Osteoblast (primary cell): ENCODE measurements around the gene GJB2. TPM values are rescaled to one million over a fixed set of nuclear protein-coding genes. Genes with fewer than 3 reads are reported as not detected.
A peak's percentile ranks its signal among the peaks of the same experiment; 100 is the strongest.

Experiments
- DNase-seq: peaks from one replicate; pipeline ENCODE4 v3.0.0; 2011; ENCODE audit warnings: low spot score, mixed read lengths; ENCODE audit not compliant: insufficient read length; ENCODE audit errors: missing footprints
- H2AFZ ChIP-seq: 2 replicates; pipeline ENCODE4 v1.6.0; 2011; ENCODE audit warnings: mild to moderate bottlenecking, low read length
- H3K27ac ChIP-seq: 2 replicates; pipeline ENCODE4 v1.5.1; 2011; ENCODE audit warnings: mild to moderate bottlenecking, low read depth, low read length, moderate library complexity
- H3K27me3 ChIP-seq: 2 replicates; pipeline ENCODE4 v1.6.0; 2012; ENCODE audit warnings: mild to moderate bottlenecking, control low read depth, inconsistent platforms, low read length, moderate library complexity; ENCODE audit not compliant: insufficient read depth
- H3K36me3 ChIP-seq: 2 replicates; pipeline ENCODE4 v1.5.1; 2011; ENCODE audit warnings: mild to moderate bottlenecking, low read length, control low read depth, moderate library complexity; ENCODE audit not compliant: insufficient read depth
- H3K4me1 ChIP-seq: 2 replicates; pipeline ENCODE4 v1.5.1; 2011; ENCODE audit warnings: mild to moderate bottlenecking, low read length, control low read depth, moderate library complexity; ENCODE audit not compliant: insufficient read depth
- H3K4me2 ChIP-seq: 2 replicates; pipeline ENCODE4 v1.6.0; 2011; ENCODE audit warnings: mild to moderate bottlenecking, low read length; ENCODE audit not compliant: insufficient read depth
- H3K4me3 ChIP-seq: fragments of 200-600 bp; sonication (generic); 3 replicates; pipeline ENCODE4 v1.5.1; 2012; ENCODE audit warnings: mild to moderate bottlenecking, low read length, inconsistent platforms; ENCODE audit not compliant: insufficient read depth
- H3K79me2 ChIP-seq: 2 replicates; pipeline ENCODE4 v1.6.0; 2012; ENCODE audit warnings: mild to moderate bottlenecking, low read length, control low read depth, inconsistent platforms; ENCODE audit not compliant: insufficient read depth
- H3K9me3 ChIP-seq: 2 replicates; pipeline ENCODE4 v1.5.1; 2011; ENCODE audit warnings: low read depth, low read length, control low read depth
- H4K20me1 ChIP-seq: 2 replicates; pipeline ENCODE4 v1.6.0; 2012; ENCODE audit warnings: mild to moderate bottlenecking, low read length, control low read depth; ENCODE audit not compliant: insufficient read depth
- CTCF ChIP-seq: IDR thresholded peaks from 2 replicates; pipeline ENCODE4 v1.5.1; 2011; ENCODE audit warnings: mild to moderate bottlenecking, low read depth, low read length, moderate library complexity; ENCODE audit errors: extremely low read depth
- total RNA-seq: library from RNA; depleted of rRNA; stranded (reverse); fragments of >200 nt; gene quantifications from 2 replicates; pipeline ENCODE4 v1.2.3, GENCODE V29; 2012

The GJB2 gene
- total RNA-seq, 1 donor, result under 0.01 TPM

- Histone ChIP-seq H3K27ac (no peak overlapping the region), H4K20me1 (no peaks in the 10 kb centered on the region), H2AFZ (no peak overlapping the region), H3K36me3 (no peaks in the 10 kb centered on the region), H3K4me1 (peaks cover 10% of the 10 kb centered on the region), H3K9me3 (no peaks in the 10 kb centered on the region), H3K27me3 (peaks cover 50% of the 10 kb centered on the region), H3K4me3 (no peak overlapping the region), H3K79me2 (no peaks in the 10 kb centered on the region), H3K4me2 (no peak overlapping the region)
- TF ChIP-seq CTCF, result no peak
- no peak for DNase-seq
Observed at GRCh38 chr13:20175907-20176652, 16.7 kb downstream of the GJB2 start.

DNA sequence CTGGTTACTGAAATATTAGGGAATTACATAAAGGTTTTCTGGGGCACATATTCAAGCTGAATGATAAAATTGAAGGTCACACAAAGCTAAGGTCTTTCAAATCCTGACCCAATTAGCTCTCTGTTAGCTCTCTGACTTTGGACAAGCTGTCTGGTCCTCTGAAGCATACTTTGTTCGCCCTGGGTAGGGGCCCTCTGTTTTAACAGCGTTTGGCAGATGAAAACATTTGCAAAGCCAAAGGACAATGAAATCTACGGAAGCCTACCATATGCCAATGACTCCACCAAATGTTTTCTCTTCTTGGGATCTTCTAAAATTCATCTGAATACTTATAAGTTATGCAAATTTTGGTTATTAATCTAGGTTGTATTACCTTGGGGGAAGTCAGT, 17.3 kb downstream of the GJB2 start:
- H3K9me3 ChIP-seq, result no peaks in the 10 kb centered on the region
- DNase-seq, result no peak
- H3K79me2 ChIP-seq, result no peaks in the 10 kb centered on the region
- H3K4me2 ChIP-seq, result peak overlapping the region; percentile 77
- peaks cover 10% of the 10 kb centered on the region for H3K4me1 ChIP-seq
- peak overlapping the region; percentile 1 for H3K27ac ChIP-seq
- H3K36me3 ChIP-seq, result no peaks in the 10 kb centered on the region
- peaks cover 50% of the 10 kb centered on the region for H3K27me3 ChIP-seq
- peak overlapping the region; percentile 52 for H3K4me3 ChIP-seq
- no peaks in the 10 kb centered on the region for H4K20me1 ChIP-seq
- TF ChIP-seq CTCF, result no peak
- peak overlapping the region; percentile 30 for H2AFZ ChIP-seq

DNA sequence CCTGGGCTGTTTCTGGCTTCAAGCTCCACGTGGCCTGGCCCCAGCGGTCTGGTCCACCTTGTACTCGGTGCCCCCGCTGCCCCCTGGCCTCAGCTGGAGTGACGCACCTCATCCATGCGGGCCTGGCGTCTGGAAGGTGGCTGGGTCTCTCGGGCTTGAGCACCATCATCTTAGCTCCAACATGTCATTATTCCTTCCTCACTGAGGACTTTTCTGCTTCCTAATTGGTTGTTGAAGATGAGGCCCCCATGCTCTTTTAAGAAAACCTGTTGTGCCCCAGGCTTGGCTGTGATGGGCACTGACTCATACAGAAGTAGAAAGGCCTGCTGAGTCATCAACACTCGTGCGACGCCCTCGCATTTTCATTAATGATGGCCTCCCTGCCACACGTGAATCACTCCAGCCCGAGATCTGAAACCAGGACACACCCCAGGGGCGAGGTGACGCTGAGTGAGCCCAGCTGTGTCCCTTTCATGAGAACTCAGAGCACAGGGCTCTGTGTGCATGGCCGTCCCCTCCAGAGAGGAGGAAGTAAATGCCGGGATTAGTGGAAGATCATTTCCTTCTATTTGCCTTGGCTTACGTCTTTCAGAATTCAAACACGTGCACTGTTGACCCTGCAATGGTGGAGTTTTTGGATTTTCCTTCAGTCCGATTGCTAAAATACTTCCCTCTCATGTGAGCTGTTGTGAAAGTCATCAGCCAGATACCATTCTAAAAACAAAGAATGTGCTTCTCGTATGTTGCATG, 17.9 kb downstream of the GJB2 start:
- H3K4me3 ChIP-seq, result peak overlapping the region; percentile 52
- H3K79me2 ChIP-seq, result no peaks in the 10 kb centered on the region
- no peaks in the 10 kb centered on the region for H3K36me3 ChIP-seq
- H3K4me2 ChIP-seq, result peak overlapping the region; percentile 77
- peak overlapping the region; percentile 30 for H2AFZ ChIP-seq
- no peaks in the 10 kb centered on the region for H3K9me3 ChIP-seq
- peaks cover 51% of the 10 kb centered on the region for H3K27me3 ChIP-seq
- TF ChIP-seq CTCF, result no peak
- DNase-seq, result peak; percentile 97
- H3K4me1 ChIP-seq, result peaks cover 10% of the 10 kb centered on the region
- H3K27ac ChIP-seq, result peak overlapping the region; percentile 1
- H4K20me1 ChIP-seq, result no peaks in the 10 kb centered on the region

DNA sequence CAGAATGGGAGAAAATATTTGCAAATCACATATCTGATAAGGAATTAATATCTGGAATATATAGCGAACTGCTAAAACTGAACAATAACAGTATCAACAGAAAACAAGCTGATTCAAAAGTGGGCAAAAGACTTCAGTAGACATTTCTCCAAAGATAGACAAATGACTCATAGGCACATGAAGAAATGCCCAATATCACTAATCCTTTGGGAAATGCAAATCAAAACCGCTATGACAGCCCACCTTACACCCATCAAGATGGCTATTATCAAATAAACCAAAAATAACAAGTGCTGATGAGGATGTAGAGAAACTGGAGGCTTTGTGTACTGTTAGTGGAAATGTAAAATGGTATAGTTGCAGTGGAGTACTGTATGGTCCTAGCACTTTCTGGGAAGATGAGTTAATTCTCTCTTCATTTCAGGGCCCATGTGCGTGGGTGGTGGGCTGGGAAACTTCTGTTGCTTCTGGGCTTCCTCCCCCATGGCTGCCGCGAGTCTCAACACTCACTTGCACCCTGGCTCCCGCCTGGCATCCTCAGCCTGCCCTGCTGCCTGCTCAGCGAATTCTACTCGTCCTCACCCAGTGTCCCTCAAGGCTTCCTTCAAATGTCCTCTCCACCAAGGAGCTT, 19.5 kb downstream of the GJB2 start:
- no peak for DNase-seq
- H3K27me3 ChIP-seq, result peaks cover 38% of the 10 kb centered on the region
- H3K27ac ChIP-seq, result no peak overlapping the region
- no peaks in the 10 kb centered on the region for H3K79me2 ChIP-seq
- H3K4me2 ChIP-seq, result no peak overlapping the region
- peaks cover 10% of the 10 kb centered on the region for H3K4me1 ChIP-seq
- no peak for TF ChIP-seq CTCF
- H3K9me3 ChIP-seq, result no peaks in the 10 kb centered on the region
- H2AFZ ChIP-seq, result no peak overlapping the region
- H3K36me3 ChIP-seq, result no peaks in the 10 kb centered on the region
- no peak overlapping the region for H3K4me3 ChIP-seq
- no peaks in the 10 kb centered on the region for H4K20me1 ChIP-seq
